Hepatocyte (in vitro differentiated cells): ENCODE data around the gene WNK2. TPM values are rescaled to one million over a fixed set of nuclear protein-coding genes. Genes with fewer than 3 reads are reported as not detected.
"Not testable (repeated sequence)": the region's sequence is repeated elsewhere in the genome, so short reads cannot be mapped to it uniquely, and the experiment has no call there.

Experiments
- DNase-seq: peaks from one replicate; pipeline ENCODE4 v3.0.0-alpha.2; 2016; ENCODE audit warnings: low spot score
- H2AFZ ChIP-seq: fragments of 200-600 bp; sonication (generic); 2 replicates; pipeline ENCODE4 v1.6.0; 2016; ENCODE audit warnings: antibody characterized with exemption, mild to moderate bottlenecking
- H3K27ac ChIP-seq: fragments of 200-600 bp; sonication (generic); 2 replicates; pipeline ENCODE4 v1.5.1; 2016; ENCODE audit warnings: mild to moderate bottlenecking
- H3K27me3 ChIP-seq: fragments of 200-600 bp; sonication (generic); 2 replicates; pipeline ENCODE4 v1.6.1; 2016
- H3K36me3 ChIP-seq: fragments of 200-600 bp; sonication (generic); replicated peaks from 2 replicates; pipeline ENCODE4 v1.5.1; 2016; ENCODE audit warnings: low read depth; ENCODE audit not compliant: insufficient read depth
- H3K4me1 ChIP-seq: fragments of 200-600 bp; sonication (generic); 2 replicates; pipeline ENCODE4 v1.5.1; 2016; ENCODE audit warnings: mild to moderate bottlenecking, moderate library complexity; ENCODE audit not compliant: insufficient read depth
- H3K4me2 ChIP-seq: fragments of 200-600 bp; sonication (generic); 2 replicates; pipeline ENCODE4 v1.6.0; 2016
- H3K4me3 ChIP-seq: fragments of 200-600 bp; sonication (generic); 2 replicates; pipeline ENCODE4 v1.5.1; 2016; ENCODE audit warnings: mild to moderate bottlenecking
- H3K79me2 ChIP-seq: fragments of 200-600 bp; sonication (generic); 2 replicates; pipeline ENCODE4 v1.6.0; 2017; ENCODE audit warnings: mild to moderate bottlenecking
- H3K9me2 ChIP-seq: fragments of 200-600 bp; sonication (generic); replicated peaks from 2 replicates; pipeline ENCODE4 v1.6.0; 2017; ENCODE audit warnings: mild to moderate bottlenecking; ENCODE audit not compliant: insufficient read depth
- H3K9me3 ChIP-seq: fragments of 200-600 bp; sonication (generic); 2 replicates; pipeline ENCODE4 v1.5.1; 2016; ENCODE audit warnings: low read depth, mild to moderate bottlenecking
- H4K20me1 ChIP-seq: fragments of 200-600 bp; sonication (generic); 2 replicates; pipeline ENCODE4 v1.6.0; 2016; ENCODE audit warnings: mild to moderate bottlenecking; ENCODE audit not compliant: insufficient read depth, poor library complexity, severe bottlenecking
- EZH2 ChIP-seq: fragments of 200-600 bp; sonication (generic); IDR thresholded peaks from 2 replicates; pipeline ENCODE4 v1.6.1; 2016; ENCODE audit warnings: antibody characterized with exemption, mild to moderate bottlenecking, borderline replicate concordance
- EZH2phosphoT487 ChIP-seq: fragments of 200-600 bp; sonication (generic); IDR thresholded peaks from one replicate; pipeline ENCODE4 v1.6.1; 2018; ENCODE audit warnings: antibody characterized with exemption, mild to moderate bottlenecking, low read depth, moderate library complexity; ENCODE audit not compliant: unreplicated experiment, severe bottlenecking
- WGBS: methylation state at CpG from one replicate; pipeline ENCODE4 v1.1.6; 2016; ENCODE audit warnings: low lambda C conversion rate; ENCODE audit errors: missing lambda C conversion rate; 5-methylcytosine and 5-hydroxymethylcytosine counted together
- polyA plus RNA-seq: library from polyadenylated mRNA; unstranded; fragments of >200 nt; fragmentation: Nextera tagmentation; extraction: Ambion mirVana; gene quantifications from 2 replicates; pipeline ENCODE4 v1.2.1, GENCODE V29; 2016
- total RNA-seq: library from RNA; depleted of rRNA; stranded (reverse); fragments of >200 nt; gene quantifications from 2 replicates; pipeline ENCODE4 v1.2.3, GENCODE V29; 2014
- TF ChIP-seq, protein P1 (sequence below): fragments of 200-600 bp; sonication (generic); IDR thresholded peaks from 2 replicates; pipeline ENCODE4 v1.5.1; 2016; ENCODE audit warnings: antibody characterized with exemption, mild to moderate bottlenecking; ENCODE audit not compliant: poor library complexity

Gene WNK2
- total and polyA plus RNA-seq, 2 experiments from 2014 or later: 8.9 to 13.5 TPM

DNA sequence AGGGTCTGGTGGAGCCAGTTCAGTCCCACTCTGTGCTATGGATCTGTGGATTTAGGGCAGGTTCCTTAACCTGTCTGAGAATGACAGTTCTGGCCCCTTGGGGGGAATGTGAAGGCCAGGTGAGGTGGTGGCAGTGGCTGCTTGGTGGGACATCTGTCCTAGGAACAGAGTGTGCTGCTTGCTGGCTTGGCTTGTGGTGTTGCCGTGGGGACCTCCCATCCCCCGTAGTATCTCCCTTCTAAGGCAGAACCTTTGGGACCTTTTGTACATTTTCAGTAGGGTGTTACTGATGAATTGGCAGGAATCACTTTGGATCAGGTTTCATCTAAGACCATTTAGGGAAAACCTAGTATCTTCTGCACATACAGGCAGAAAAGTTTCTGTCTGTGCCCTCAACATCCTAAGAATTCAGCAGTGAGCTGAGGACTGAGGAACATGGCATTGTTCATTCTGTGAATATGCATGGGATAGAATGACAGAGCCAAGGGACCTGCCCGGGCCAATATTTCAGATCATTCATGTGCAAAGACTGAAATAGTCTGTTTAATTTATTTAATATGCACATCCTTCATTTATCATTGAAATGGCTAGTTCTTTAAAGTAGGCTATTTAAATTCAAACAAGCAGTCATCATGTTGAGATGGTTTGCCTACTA, 64.6 kb downstream of the WNK2 start:
- H3K9me3 ChIP-seq: no peaks in the 10 kb centered on the region
- no peak for TF ChIP-seq EZH2phosphoT487
- WGBS: 83% methylated on average over 3 of the region's 3 CpGs
- H2AFZ ChIP-seq: no peak overlapping the region
- H3K9me2 ChIP-seq: no peaks in the 10 kb centered on the region
- H3K4me1 ChIP-seq: no peaks in the 10 kb centered on the region
- no peak overlapping the region for H3K4me3 ChIP-seq
- H3K27ac ChIP-seq: no peak overlapping the region
- no peaks in the 10 kb centered on the region for H3K27me3 ChIP-seq
- DNase-seq: no peak
- no peaks in the 10 kb centered on the region for H4K20me1 ChIP-seq
- H3K36me3 ChIP-seq: no peaks in the 10 kb centered on the region
- no peak overlapping the region for H3K4me2 ChIP-seq
- no peaks in the 10 kb centered on the region for H3K79me2 ChIP-seq

DNA sequence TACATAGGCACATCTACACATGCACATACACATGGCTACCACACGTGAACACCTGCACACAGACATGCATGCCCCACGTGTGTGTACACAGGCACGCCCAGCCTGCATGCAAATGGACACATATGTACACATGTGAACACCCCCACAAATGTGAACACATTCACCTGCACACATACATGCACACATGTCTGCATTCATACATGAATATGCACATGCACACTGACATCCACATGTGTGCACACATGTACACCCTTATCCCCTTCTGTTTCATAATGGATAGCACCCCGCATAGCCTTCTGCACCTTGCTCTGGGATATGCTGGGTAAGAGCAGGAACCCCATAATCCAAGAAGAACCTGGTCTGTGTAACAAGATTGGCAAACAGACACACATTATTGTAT, 66.2 kb downstream of the WNK2 start:
- no peaks in the 10 kb centered on the region for H3K27me3 ChIP-seq
- H3K79me2 ChIP-seq: no peaks in the 10 kb centered on the region
- no peaks in the 10 kb centered on the region for H3K9me3 ChIP-seq
- H3K4me2 ChIP-seq: no peak overlapping the region
- whole genome bisulfite sequencing: 92% methylated on average over 4 of the region's 4 CpGs
- no peak for DNase-seq
- H3K4me3 ChIP-seq: no peak overlapping the region
- H3K36me3 ChIP-seq: no peaks in the 10 kb centered on the region
- TF ChIP-seq EZH2 (no peak), EZH2phosphoT487 (no peak)
- TF ChIP-seq, protein P1, sequence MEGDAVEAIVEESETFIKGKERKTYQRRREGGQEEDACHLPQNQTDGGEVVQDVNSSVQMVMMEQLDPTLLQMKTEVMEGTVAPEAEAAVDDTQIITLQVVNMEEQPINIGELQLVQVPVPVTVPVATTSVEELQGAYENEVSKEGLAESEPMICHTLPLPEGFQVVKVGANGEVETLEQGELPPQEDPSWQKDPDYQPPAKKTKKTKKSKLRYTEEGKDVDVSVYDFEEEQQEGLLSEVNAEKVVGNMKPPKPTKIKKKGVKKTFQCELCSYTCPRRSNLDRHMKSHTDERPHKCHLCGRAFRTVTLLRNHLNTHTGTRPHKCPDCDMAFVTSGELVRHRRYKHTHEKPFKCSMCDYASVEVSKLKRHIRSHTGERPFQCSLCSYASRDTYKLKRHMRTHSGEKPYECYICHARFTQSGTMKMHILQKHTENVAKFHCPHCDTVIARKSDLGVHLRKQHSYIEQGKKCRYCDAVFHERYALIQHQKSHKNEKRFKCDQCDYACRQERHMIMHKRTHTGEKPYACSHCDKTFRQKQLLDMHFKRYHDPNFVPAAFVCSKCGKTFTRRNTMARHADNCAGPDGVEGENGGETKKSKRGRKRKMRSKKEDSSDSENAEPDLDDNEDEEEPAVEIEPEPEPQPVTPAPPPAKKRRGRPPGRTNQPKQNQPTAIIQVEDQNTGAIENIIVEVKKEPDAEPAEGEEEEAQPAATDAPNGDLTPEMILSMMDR: no peak
- no peaks in the 10 kb centered on the region for H4K20me1 ChIP-seq
- no peak overlapping the region for H3K27ac ChIP-seq
- H3K9me2 ChIP-seq: no peaks in the 10 kb centered on the region
- H2AFZ ChIP-seq: no peak overlapping the region
- no peaks in the 10 kb centered on the region for H3K4me1 ChIP-seq

DNA sequence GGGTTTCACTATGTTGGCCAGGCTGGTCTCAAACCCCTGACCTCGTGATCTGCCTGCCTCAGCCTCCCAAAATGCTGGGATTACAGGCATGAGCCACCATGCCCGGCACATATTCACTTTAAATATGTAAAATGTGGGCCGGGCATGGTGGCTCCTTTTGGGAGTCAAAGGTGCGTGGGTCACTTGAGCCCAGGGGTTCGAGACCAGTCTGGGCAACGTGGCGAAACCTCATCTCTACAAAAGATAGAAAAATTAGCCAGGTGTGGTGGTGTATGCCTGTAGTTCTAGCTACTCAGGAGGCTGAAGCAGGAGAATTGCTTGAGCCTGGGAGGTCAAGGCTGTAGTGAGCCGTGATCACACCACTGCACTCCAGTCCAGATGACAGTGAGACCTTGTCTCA, 67.4 kb downstream of the WNK2 start:
- H2AFZ ChIP-seq, H3K4me2 ChIP-seq, H3K4me1 ChIP-seq, H3K4me3 ChIP-seq, H3K79me2 ChIP-seq, H3K36me3 ChIP-seq, H3K9me3 ChIP-seq, H3K27ac ChIP-seq, H3K9me2 ChIP-seq, H3K27me3 ChIP-seq, H4K20me1 ChIP-seq, DNase-seq: not testable (repeated sequence)
- 96% methylated on average over 8 of the region's 8 CpGs for WGBS

DNA sequence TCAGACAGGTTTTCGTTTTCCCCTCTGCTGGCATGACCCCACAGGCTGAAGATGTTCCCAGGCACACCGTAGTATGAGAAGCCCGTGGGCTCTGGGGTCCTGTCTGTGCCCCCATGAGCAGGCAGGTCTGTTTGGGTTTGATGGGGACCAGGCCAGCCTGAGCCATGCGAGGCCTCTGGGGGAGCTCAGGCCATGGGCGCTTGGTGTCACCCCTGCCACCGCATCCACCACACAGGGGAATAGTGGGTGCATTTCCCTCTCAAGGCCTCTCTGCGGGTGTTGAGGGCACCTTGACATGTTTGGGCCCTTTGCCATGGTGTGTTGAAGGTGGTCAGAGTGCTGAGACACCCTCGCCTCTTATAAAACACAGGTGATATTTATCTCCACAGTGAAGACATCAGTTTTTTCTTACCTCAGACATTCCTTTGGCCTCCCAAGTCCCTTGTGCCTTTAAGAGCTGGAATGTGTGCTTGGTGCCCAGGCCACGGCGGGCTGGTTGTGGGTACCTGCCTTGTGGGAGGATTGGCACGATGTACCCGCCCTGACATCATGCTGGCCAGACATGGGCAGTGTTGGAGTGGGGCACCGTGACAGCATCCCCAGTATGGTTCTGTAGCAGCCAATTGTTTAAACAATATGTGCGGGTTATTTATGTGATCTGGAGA, 68.3 kb downstream of the WNK2 start:
- no peak overlapping the region for H3K4me3 ChIP-seq
- no peaks in the 10 kb centered on the region for H3K79me2 ChIP-seq
- H3K4me1 ChIP-seq: no peaks in the 10 kb centered on the region
- H4K20me1 ChIP-seq: no peaks in the 10 kb centered on the region
- WGBS: 91% methylated on average over 14 of the region's 14 CpGs
- no peaks in the 10 kb centered on the region for H3K9me2 ChIP-seq
- no peak overlapping the region for H3K27ac ChIP-seq
- no peaks in the 10 kb centered on the region for H3K36me3 ChIP-seq
- H3K4me2 ChIP-seq: no peak overlapping the region
- H2AFZ ChIP-seq: no peak overlapping the region
- H3K27me3 ChIP-seq: no peaks in the 10 kb centered on the region
- no peak for DNase-seq
- TF ChIP-seq, protein P1: no peak
- TF ChIP-seq EZH2 (no peak), EZH2phosphoT487 (no peak)
- no peaks in the 10 kb centered on the region for H3K9me3 ChIP-seq
